Osteocyte (in vitro differentiated cells): ENCODE results near the gene SP2. TPM values are rescaled to one million over a fixed set of nuclear protein-coding genes. Genes with fewer than 3 reads are reported as not detected.

ENCODE experiments used
- DNase-seq: peaks from one replicate; pipeline ENCODE4 v3.0.0; 2021; ENCODE audit warnings: mixed read lengths; ENCODE audit not compliant: unreplicated experiment; ENCODE audit errors: extremely low spot score
- H3K27ac Mint-ChIP-seq: one replicate; pipeline ENCODE4 v1.8.0; 2021; ENCODE audit warnings: mild to moderate bottlenecking, mixed read lengths; ENCODE audit not compliant: unreplicated experiment
- H3K27me3 Mint-ChIP-seq: one replicate; pipeline ENCODE4 v1.8.0; 2021; ENCODE audit warnings: mixed read lengths; ENCODE audit not compliant: unreplicated experiment
- H3K36me3 Mint-ChIP-seq: one replicate; pipeline ENCODE4 v1.8.0; 2021; ENCODE audit warnings: mixed read lengths; ENCODE audit not compliant: unreplicated experiment
- H3K4me1 Mint-ChIP-seq: one replicate; pipeline ENCODE4 v1.8.0; 2021; ENCODE audit warnings: mixed read lengths; ENCODE audit not compliant: unreplicated experiment
- H3K4me3 Mint-ChIP-seq: one replicate; pipeline ENCODE4 v1.8.0; 2021; ENCODE audit warnings: mild to moderate bottlenecking, moderate library complexity, mixed read lengths; ENCODE audit not compliant: unreplicated experiment
- H3K9me3 Mint-ChIP-seq: one replicate; pipeline ENCODE4 v1.8.0; 2021; ENCODE audit warnings: mixed read lengths; ENCODE audit not compliant: unreplicated experiment
- total RNA-seq: library from RNA; stranded (reverse); gene quantifications from 2 replicates; pipeline ENCODE4 v1.2.1, GENCODE V29; 2021
- TF ChIP-seq, protein P1 (sequence below): fragments of 200-600 bp; sonication (generic); IDR thresholded peaks from 2 replicates; pipeline ENCODE4 v1.5.0; 2021; ENCODE audit warnings: antibody characterized with exemption, mild to moderate bottlenecking, moderate library complexity

The SP2 gene
- total RNA-seq, 1 donor from 2014 or later: 19.9 TPM

DNA sequence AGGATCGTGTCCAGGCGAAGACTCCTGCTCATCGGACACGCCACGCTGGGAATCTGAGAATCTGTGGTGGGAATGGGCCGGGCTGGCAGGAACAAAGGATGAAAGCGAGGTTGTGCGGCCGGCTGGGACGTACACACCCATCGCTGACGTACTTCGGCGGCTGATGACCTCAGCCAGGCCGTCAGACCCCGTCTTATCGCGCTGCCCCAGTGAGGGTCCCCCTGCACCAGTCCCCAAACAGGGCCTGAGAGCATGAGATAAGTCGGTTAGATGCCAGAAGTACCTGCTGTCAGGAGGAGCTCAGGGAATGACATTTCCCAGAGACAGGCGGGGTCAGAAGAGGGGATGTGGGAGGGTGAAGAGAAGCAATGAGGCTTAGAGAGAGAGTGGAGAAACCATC is 29.1 kb upstream of the SP2 start:
- peaks cover 23% of the 10 kb centered on the region for H3K27me3 Mint-ChIP-seq
- H3K9me3 Mint-ChIP-seq: no peaks in the 10 kb centered on the region
- TF ChIP-seq, protein P1, sequence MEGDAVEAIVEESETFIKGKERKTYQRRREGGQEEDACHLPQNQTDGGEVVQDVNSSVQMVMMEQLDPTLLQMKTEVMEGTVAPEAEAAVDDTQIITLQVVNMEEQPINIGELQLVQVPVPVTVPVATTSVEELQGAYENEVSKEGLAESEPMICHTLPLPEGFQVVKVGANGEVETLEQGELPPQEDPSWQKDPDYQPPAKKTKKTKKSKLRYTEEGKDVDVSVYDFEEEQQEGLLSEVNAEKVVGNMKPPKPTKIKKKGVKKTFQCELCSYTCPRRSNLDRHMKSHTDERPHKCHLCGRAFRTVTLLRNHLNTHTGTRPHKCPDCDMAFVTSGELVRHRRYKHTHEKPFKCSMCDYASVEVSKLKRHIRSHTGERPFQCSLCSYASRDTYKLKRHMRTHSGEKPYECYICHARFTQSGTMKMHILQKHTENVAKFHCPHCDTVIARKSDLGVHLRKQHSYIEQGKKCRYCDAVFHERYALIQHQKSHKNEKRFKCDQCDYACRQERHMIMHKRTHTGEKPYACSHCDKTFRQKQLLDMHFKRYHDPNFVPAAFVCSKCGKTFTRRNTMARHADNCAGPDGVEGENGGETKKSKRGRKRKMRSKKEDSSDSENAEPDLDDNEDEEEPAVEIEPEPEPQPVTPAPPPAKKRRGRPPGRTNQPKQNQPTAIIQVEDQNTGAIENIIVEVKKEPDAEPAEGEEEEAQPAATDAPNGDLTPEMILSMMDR: no peak
- peaks cover 25% of the 10 kb centered on the region for H3K4me1 Mint-ChIP-seq
- peaks cover 2% of the 10 kb centered on the region for H3K36me3 Mint-ChIP-seq
- no peak overlapping the region for H3K4me3 Mint-ChIP-seq
- H3K27ac Mint-ChIP-seq: no peak overlapping the region
- DNase-seq: no peak

- peaks cover 23% of the 10 kb centered on the region for H3K4me1 Mint-ChIP-seq
- peaks cover 24% of the 10 kb centered on the region for H3K27me3 Mint-ChIP-seq
- TF ChIP-seq, protein P1: no peak
- no peak for DNase-seq
- peaks cover 2% of the 10 kb centered on the region for H3K36me3 Mint-ChIP-seq
- no peaks in the 10 kb centered on the region for H3K9me3 Mint-ChIP-seq
- no peak overlapping the region for H3K4me3 Mint-ChIP-seq
- H3K27ac Mint-ChIP-seq: no peak overlapping the region
These were observed 28.1 kb upstream of the SP2 start for GRCh38 chr17:47867813-47868533.

DNA sequence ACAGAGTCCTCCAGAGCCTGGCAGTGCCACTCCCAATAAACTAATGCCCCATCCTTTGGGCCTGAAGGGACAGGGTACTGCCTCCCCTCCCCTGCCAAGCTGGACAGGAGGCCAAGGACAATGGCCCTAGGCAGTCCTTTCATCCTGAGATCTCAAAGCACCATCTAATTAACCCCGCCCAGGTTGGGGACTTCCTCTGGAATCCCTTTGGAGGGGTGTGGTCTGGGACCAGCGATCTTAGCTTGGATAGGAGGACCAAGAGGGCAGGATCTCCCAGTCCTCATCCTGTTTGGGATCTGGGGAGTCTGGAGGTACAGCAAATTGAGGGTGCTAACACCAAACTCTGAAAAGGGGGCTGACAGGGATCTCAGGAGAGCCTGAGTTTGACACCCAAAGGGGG is 26.9 kb upstream of the SP2 start:
- Mint-ChIP-seq H3K36me3 (no peaks in the 10 kb centered on the region), H3K9me3 (no peaks in the 10 kb centered on the region), H3K4me1 (peaks cover 23% of the 10 kb centered on the region), H3K4me3 (no peak overlapping the region), H3K27ac (no peak overlapping the region), H3K27me3 (peaks cover 30% of the 10 kb centered on the region)
- TF ChIP-seq, protein P1: no peak
- DNase-seq: no peak

GRCh38 chr17:47870056-47870455 is 26.0 kb upstream of the SP2 start:
- Mint-ChIP-seq H3K27ac (no peak overlapping the region), H3K9me3 (no peaks in the 10 kb centered on the region), H3K4me3 (no peak overlapping the region), H3K27me3 (peaks cover 32% of the 10 kb centered on the region), H3K36me3 (no peaks in the 10 kb centered on the region), H3K4me1 (peaks cover 25% of the 10 kb centered on the region)
- no peak for DNase-seq
- TF ChIP-seq, protein P1: no peak

GRCh38 chr17:47871048-47871447 is 25.0 kb upstream of the SP2 start:
- no peaks in the 10 kb centered on the region for H3K36me3 Mint-ChIP-seq
- no peak for DNase-seq
- H3K27ac Mint-ChIP-seq: no peak overlapping the region
- H3K27me3 Mint-ChIP-seq: peaks cover 32% of the 10 kb centered on the region
- H3K4me3 Mint-ChIP-seq: no peak overlapping the region
- H3K9me3 Mint-ChIP-seq: no peaks in the 10 kb centered on the region
- TF ChIP-seq, protein P1: no peak
- H3K4me1 Mint-ChIP-seq: peaks cover 31% of the 10 kb centered on the region
